ENCODE measurements around the gene BTG2.
"Not testable (repeated sequence)": the region's sequence is repeated elsewhere in the genome, so short reads cannot be mapped to it uniquely, and the experiment has no call there.

The BTG2 gene

DNA sequence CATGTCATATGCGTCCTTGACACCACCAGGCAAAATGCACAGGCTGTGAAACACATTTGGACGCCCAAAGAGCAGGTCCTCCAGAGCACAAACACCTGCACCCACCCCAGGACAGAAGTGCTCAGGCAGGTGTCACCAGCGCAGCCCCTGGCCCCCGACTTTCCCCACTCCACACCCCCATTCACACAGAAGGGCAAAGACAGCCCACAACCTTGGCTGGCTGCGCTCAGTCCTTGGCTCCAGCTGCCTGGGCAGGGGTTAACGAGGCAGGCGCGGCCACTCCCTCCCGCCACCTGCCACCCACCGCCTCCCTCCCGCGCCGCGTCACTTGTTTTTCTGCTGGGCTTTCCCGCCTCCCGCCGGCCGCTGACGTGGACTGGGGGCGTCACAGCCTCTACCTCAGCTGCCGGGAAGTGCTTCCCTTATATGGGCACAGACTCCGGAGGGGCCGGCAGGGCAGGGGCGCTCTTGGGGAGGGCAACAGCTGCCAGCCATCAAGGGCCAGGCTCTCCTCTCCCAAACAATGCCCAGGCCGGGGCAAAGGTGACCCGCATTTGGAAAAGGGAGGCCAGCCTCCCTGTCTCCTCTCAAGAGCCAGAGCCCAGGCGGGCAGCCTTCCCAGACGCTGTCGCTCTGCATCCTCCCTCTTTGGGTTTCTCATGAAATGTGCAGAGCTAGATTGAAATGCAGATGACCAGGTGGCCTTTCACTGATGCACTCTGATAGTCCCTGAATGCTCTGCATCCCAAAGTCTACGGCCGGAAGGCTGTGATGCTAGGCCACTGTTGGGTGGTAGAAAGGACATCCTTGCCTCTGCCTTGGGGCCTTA lies 14.8 kb upstream of the BTG2 start:
- H3K36me3 ChIP-seq (ENCODE audit: insufficient read depth, low read length): no peaks in the 10 kb centered on the region
- H3K27me3 ChIP-seq (ENCODE audit: insufficient read depth, low read length): peaks cover 2% of the 10 kb centered on the region
- H3K4me3 ChIP-seq (ENCODE audit: low read length): peak overlapping the region; percentile 4
- H2AFZ ChIP-seq (ENCODE audit: low read depth, low read length): no peak overlapping the region
- H3K4me1 ChIP-seq (ENCODE audit: insufficient read depth, low read length): peaks cover 40% of the 10 kb centered on the region
- H3K9me3 ChIP-seq (ENCODE audit: low read length): no peaks in the 10 kb centered on the region

DNA sequence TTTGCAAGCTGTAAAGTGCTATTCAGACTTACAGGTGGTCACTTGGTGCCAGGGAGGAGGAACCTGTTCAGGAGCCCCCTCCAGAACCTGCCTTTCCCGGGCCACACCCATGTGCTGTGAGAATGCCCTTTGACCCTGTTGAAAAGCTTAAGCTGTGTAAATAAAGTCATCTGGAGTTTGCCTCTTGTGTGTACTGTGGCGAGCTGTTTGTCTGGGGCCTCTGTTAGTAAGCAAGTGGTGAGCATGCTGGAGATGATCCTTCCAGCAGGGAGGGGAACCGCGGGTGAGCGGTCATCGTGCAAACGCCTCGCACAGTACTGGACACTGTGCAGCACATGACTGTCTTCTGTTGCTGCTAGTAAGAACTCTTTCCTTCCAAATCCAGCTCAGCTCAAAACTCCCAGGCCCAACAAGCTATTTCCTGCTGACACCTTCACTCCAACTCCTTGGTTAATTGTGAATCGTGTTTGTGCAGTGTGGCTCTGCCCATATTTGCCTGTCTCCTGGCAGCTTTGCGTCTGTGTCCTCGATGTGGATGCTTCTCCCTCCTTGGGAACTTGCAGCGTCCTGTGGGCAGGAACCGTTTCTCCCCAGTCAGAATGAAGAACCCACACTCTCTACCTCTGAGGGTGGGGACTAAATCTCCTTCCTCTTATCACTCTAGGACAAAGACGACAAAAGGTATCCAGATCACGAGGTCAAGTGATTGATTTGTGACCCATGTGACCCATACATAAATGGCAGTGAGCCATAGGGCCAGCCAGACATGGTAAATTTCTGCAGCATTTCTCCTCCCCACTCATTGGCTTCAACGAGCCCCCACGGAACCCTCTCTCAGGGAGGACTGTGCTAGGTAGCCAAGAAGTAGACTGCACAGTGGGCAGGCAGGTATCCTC lies 13.9 kb upstream of the BTG2 start:
- H3K9me3 ChIP-seq (ENCODE audit: low read length): no peaks in the 10 kb centered on the region
- H3K4me3 ChIP-seq (ENCODE audit: low read length): no peak overlapping the region
- H3K27me3 ChIP-seq (ENCODE audit: insufficient read depth, low read length): peaks cover 3% of the 10 kb centered on the region
- H3K4me1 ChIP-seq (ENCODE audit: insufficient read depth, low read length): peaks cover 35% of the 10 kb centered on the region
- no peaks in the 10 kb centered on the region for H3K36me3 ChIP-seq (ENCODE audit: insufficient read depth, low read length)
- H2AFZ ChIP-seq (ENCODE audit: low read depth, low read length): no peak overlapping the region

DNA sequence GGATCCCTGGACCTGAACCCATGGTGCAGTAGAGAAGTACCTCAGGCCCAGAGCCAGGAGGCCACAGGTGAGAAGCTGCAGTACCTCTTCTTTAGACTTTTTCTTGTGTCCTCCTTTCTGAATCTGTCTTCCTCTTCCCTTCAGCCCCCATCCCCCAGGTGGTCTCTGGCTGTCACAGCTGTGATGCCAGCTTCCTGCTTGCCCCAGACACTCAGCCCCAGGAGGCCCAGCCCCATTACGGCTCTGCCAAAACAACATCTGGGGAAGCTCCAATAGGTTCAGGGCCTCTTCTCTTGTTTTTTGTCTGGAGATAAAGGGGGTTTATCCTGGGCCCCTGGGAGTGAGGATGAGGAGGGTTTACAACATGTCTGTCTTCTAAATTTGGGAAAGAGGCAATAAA lies 9.5 kb upstream of the BTG2 start:
- Histone ChIP-seq H3K4me3 (ENCODE audit: low read length) (no peak overlapping the region), H3K36me3 (ENCODE audit: insufficient read depth, low read length) (no peaks in the 10 kb centered on the region), H3K4me1 (ENCODE audit: insufficient read depth, low read length) (peaks cover 5% of the 10 kb centered on the region), H3K9me3 (ENCODE audit: low read length) (no peaks in the 10 kb centered on the region), H2AFZ (ENCODE audit: low read depth, low read length) (no peak overlapping the region), H3K27me3 (ENCODE audit: insufficient read depth, low read length) (peaks cover 22% of the 10 kb centered on the region)

DNA sequence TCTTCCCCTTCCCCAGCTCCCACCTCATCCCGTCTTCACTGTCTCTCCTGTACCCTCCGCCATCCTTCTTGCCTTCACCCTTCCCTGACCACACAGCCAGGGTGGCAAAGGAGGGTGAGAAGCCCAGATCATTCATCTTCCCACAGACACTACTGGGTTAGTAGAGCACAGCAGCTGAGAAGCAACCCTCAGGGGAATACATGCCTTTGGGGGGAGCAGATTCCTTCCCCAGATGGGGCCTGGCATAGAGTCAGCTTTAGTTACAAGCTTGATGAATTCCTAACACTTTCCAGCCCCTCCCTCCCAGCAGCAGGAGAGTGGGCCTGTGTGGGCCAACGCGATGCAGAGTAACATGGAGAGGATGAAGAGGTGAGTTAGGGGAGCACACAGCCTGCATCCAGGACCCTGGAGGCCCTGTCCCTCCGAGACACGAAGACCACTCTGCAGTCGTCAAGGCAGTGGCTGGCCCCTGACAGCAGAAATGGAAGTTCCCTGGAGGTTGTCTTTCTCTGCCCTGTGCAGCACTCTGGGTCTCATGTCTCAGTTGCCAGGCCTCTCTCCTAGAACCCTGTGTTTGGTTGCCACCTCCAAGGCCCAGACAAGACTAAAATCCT lies 8.8 kb upstream of the BTG2 start:
- Histone ChIP-seq H3K4me3 (ENCODE audit: low read length) (no peak overlapping the region), H3K27me3 (ENCODE audit: insufficient read depth, low read length) (peaks cover 29% of the 10 kb centered on the region), H2AFZ (ENCODE audit: low read depth, low read length) (no peak overlapping the region)

DNA sequence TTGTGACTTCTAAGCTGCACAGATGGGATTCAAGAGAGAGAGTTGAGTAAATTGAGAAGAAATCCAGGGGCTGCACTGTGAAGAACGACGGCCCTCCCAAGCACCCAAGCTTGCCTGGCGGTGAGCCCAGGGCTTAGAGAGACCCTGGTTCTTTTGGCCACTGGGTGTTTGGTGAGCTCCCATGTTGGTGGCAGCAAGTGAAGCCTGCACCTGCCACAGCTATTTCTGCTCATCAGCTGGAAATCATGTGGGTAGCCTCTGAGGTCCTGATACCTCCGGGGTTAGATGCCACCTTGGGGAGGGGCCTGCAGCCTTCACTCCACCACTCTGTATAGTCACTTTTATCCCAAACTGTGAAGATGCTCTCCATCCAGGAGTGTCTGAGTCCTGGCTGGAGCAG lies 6.2 kb upstream of the BTG2 start:
- Histone ChIP-seq H3K9me3 (ENCODE audit: low read length) (peaks cover 2% of the 10 kb centered on the region), H3K27me3 (ENCODE audit: insufficient read depth, low read length) (peaks cover 38% of the 10 kb centered on the region), H3K36me3 (ENCODE audit: insufficient read depth, low read length) (no peaks in the 10 kb centered on the region), H3K4me1 (ENCODE audit: insufficient read depth, low read length) (no peaks in the 10 kb centered on the region), H2AFZ (ENCODE audit: low read depth, low read length) (no peak overlapping the region), H3K4me3 (ENCODE audit: low read length) (no peak overlapping the region)

More for the DNA sequence above, 8.8 kb upstream of the BTG2 start:
- Histone ChIP-seq H3K4me1 (ENCODE audit: insufficient read depth, low read length) (no peaks in the 10 kb centered on the region), H3K36me3 (ENCODE audit: insufficient read depth, low read length) (no peaks in the 10 kb centered on the region), H3K9me3 (ENCODE audit: low read length) (peaks cover 2% of the 10 kb centered on the region)

DNA sequence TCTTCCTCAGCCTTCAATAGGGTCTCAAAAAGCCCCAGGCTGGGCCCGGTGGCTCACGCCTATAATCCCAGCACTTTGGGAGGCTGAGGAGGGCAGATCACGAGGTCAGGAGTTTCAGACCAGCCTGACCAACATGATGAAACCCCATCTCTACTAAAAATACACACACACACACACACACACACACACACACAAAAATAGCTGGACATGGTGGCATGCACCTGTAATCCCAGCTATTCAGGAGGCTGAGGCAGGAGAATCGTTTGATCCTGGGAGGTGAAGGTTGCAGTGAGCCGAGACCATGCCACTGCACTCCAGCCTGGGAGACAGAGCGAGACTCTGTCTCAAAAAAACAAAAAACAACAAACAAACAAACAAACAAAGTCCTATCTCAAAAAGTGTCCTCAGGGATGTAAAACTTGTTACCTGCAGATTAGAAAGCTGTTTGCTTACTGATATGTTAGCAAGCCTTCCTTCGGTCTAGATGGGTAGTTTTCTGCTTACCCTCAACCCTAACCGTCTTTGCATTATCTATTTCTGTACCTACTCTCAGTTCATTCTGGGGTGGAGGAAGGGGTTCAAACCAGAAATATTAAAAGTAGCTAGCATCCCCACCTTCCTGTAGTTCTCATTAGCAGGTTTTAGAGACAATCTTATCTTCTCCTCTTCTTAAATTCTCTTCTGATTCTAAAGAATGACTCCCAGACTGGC lies 5.4 kb upstream of the BTG2 start:
- H3K4me1 ChIP-seq (ENCODE audit: insufficient read depth, low read length); H3K36me3 ChIP-seq (ENCODE audit: insufficient read depth, low read length); H3K9me3 ChIP-seq (ENCODE audit: low read length); H2AFZ ChIP-seq (ENCODE audit: low read depth, low read length); H3K4me3 ChIP-seq (ENCODE audit: low read length): not testable (repeated sequence)
- H3K27me3 ChIP-seq (ENCODE audit: insufficient read depth, low read length): peaks cover 39% of the 10 kb centered on the region

DNA sequence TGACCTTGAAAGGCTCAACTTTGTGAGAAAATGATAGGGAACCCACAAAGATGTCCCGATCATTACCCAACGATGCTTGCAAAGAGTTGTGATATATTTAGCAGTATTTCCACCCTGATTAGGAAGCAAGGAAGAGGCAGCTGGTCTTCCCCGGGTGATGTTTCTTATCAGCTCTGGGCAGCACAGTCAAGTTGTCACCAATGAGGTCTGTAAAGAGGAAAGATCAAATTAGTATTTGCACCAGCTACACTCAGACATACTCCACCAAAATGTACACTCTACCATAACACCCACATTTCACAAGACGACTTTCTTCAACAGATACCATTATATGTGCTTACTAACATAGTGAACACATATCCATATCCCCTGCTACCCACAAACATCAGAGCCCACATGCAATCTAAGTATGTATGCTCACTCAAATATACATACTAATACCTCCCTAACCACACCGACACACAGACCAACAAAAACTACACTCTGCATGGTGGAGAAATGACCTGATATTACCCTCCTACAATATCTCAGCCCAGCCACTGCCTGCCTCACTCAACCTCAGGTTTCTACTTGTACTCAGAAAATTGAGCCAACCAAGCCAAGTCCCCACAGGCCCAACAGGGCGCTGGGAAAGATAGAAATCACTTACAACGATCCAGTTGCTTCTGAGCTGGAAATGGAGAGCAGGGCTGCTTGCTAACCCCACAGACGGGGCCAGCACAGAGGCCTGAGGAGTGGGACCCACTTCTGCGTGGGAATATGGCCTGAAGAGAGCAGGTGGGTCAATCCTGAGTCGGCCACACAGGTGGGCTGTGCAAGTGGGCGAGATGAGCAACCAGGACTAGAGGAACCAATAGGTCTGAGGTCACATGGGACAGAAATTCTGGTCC lies 4.6 kb upstream of the BTG2 start:
- Histone ChIP-seq H2AFZ (ENCODE audit: low read depth, low read length) (no peak overlapping the region), H3K36me3 (ENCODE audit: insufficient read depth, low read length) (no peaks in the 10 kb centered on the region), H3K9me3 (ENCODE audit: low read length) (peaks cover 2% of the 10 kb centered on the region), H3K4me1 (ENCODE audit: insufficient read depth, low read length) (peaks cover 5% of the 10 kb centered on the region), H3K4me3 (ENCODE audit: low read length) (no peak overlapping the region), H3K27me3 (ENCODE audit: insufficient read depth, low read length) (peaks cover 36% of the 10 kb centered on the region)

DNA sequence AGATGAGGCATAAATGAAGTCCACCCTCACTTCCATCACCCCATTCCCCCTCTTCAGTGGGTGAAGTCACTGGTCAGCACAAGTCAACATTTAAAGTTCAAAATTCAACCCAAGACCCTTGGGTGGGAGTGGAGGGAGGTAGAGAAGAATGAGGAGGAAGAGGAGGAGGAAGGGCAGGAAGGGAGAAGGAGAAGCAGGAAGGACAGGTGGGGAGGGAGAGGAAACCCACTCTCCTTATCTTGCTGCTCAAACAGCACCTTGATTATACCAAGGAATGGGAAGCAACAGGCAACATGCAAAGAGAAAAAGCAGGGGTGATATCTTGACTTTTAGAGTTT lies 4.0 kb upstream of the BTG2 start:
- H3K4me1 ChIP-seq (ENCODE audit: insufficient read depth, low read length): peaks cover 9% of the 10 kb centered on the region
- no peak overlapping the region for H2AFZ ChIP-seq (ENCODE audit: low read depth, low read length)
- peaks cover 2% of the 10 kb centered on the region for H3K9me3 ChIP-seq (ENCODE audit: low read length)
- peaks cover 36% of the 10 kb centered on the region for H3K27me3 ChIP-seq (ENCODE audit: insufficient read depth, low read length)
- no peaks in the 10 kb centered on the region for H3K36me3 ChIP-seq (ENCODE audit: insufficient read depth, low read length)
- H3K4me3 ChIP-seq (ENCODE audit: low read length): no peak overlapping the region

DNA sequence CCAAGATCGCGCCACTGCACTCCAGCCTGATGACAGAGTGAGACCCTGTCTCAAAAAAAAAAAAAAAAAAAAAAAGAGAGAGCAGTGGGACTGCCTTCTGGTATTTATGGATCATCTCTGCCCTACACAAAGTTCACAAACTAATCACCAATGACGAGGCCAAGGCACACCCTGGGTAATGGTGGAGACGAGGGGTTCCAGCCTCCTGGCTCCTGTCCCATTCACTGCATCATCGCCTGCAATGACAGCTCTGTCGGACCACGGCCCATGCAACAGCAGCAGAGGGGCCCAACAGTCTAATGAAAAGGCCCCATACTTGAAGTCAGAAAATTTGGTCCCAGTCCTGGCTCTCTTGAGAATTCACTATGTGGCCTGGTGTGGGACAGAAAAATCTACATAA lies 2.9 kb upstream of the BTG2 start:
- Histone ChIP-seq H3K9me3 (ENCODE audit: low read length) (peaks cover 2% of the 10 kb centered on the region), H2AFZ (ENCODE audit: low read depth, low read length) (no peak overlapping the region), H3K4me3 (ENCODE audit: low read length) (no peak overlapping the region), H3K27me3 (ENCODE audit: insufficient read depth, low read length) (peaks cover 31% of the 10 kb centered on the region), H3K4me1 (ENCODE audit: insufficient read depth, low read length) (peaks cover 20% of the 10 kb centered on the region), H3K36me3 (ENCODE audit: insufficient read depth, low read length) (peaks cover 4% of the 10 kb centered on the region)

DNA sequence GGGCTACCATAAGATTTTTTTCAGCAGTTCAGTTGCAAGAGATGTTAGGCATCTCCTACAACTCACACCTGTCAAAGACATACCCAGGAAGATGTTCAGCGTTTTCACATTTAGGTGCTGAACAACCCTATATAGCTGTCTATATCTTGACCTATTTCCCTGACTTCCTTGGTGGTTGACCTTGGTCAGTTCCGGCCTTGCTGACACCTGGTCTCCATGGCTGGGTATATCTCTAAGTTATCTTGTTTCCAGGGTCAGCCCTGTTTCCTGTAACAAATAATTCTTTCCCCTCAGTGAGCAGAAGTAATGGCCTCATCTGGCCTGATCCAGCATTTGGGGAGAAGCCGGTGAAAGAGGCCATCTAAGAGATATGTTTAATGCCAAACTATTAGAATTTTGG lies 2.4 kb upstream of the BTG2 start:
- Histone ChIP-seq H3K4me3 (ENCODE audit: low read length) (no peak overlapping the region), H3K4me1 (ENCODE audit: insufficient read depth, low read length) (peaks cover 25% of the 10 kb centered on the region), H3K9me3 (ENCODE audit: low read length) (peaks cover 2% of the 10 kb centered on the region), H3K27me3 (ENCODE audit: insufficient read depth, low read length) (peaks cover 31% of the 10 kb centered on the region), H3K36me3 (ENCODE audit: insufficient read depth, low read length) (peaks cover 5% of the 10 kb centered on the region), H2AFZ (ENCODE audit: low read depth, low read length) (no peak overlapping the region)

DNA sequence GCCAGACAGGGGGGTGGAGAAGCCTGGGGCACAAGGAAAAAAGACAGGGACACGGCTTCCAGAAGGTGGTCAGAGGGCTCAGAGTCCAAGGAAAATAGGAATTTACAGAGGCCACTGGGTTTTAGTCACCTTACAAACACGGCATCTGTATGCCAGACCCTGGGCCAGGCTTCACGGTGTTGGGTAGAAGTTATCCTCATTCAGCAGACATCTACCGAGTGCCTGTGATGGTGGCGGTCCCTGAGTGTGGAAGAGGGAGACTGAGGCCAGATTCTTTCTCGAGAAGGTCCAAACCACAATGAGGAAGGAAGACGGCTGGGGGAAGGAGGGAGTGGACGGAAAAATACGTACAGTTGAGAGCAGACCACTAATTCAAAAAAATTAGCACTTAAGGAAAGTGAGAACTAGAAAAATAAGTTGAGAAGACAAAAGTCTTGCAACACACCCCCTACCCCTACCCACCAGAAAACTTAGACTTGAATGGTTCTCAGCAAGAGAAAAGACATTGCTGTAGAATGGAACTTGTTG lies 864 bp upstream of the BTG2 start:
- Histone ChIP-seq H3K9me3 (ENCODE audit: low read length) (peaks cover 2% of the 10 kb centered on the region), H3K36me3 (ENCODE audit: insufficient read depth, low read length) (peaks cover 6% of the 10 kb centered on the region), H3K4me1 (ENCODE audit: insufficient read depth, low read length) (peaks cover 39% of the 10 kb centered on the region), H2AFZ (ENCODE audit: low read depth, low read length) (peak overlapping the region; percentile 12), H3K27me3 (ENCODE audit: insufficient read depth, low read length) (peaks cover 26% of the 10 kb centered on the region), H3K4me3 (ENCODE audit: low read length) (peak overlapping the region; percentile 48)

DNA sequence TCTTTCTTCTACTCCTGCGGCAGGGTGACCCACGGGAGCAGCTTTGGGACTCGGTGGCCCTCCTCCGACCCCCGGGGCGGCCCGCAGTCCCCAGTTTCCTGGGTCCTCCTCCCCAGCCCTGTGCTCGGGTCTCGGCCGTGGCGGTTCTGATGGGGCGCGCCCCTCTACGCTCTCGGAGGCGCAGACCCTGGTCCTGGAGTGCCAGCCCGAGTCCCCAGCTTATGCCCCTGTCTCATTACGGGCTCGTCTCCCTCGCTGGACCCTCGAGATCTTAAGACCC lies 430 bp downstream of the BTG2 start:
- Histone ChIP-seq H3K9me3 (ENCODE audit: low read length) (peaks cover 2% of the 10 kb centered on the region), H2AFZ (ENCODE audit: low read depth, low read length) (peak overlapping the region; percentile 14), H3K27me3 (ENCODE audit: insufficient read depth, low read length) (peaks cover 17% of the 10 kb centered on the region)

More for the DNA sequence above, 430 bp downstream of the BTG2 start:
- Histone ChIP-seq H3K4me3 (ENCODE audit: low read length) (peak overlapping the region; percentile 96), H3K36me3 (ENCODE audit: insufficient read depth, low read length) (peaks cover 6% of the 10 kb centered on the region), H3K4me1 (ENCODE audit: insufficient read depth, low read length) (peaks cover 41% of the 10 kb centered on the region)

Measured in neuron (in vitro differentiated cells).